ENCODE results near the gene CHERP.
"Not testable (repeated sequence)": the region's sequence is repeated elsewhere in the genome, so short reads cannot be mapped to it uniquely, and the experiment has no call there.

CHERP gene

DNA sequence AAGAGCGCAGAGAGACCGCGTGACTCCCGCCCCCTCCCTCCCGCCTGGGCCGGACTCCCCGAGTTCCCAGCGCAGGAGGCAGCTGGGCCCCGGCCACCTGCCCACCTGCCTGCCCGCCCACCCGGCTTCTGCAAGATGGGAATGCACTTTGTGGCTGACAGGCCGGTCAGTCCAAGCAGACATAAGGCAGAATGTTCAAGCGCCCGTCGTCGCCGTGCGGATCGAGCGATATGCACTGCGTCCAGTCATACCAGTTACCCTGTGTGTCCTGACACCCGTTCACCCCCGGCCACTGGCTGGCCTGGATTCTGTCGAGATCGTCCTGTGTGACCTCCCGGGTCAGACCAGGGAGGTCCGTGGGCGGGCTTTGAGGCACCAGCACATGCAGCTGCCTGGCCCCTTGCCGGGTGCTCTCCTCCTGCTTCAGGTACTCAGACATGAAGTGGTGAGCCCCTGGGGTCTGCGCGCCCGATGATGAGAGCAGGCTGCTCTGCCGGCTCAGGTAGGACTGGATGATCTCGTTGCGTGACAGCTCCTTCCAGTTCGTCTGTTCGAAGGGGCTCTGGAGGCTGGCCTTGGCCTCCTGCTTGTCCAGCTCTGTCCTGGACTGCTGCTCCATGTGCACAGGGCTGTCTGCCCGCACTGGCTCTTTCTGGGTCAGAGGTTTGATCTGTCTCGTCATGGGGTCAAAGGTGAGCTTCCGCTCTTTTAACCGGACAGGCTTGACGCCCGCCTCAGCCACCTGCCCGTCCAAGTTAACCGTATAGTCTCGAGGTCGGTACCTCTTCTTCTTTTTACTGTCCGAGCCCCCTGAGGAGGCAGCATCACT lies 33.8 kb upstream of the CHERP start:
- DNase-seq, result no peak

DNA sequence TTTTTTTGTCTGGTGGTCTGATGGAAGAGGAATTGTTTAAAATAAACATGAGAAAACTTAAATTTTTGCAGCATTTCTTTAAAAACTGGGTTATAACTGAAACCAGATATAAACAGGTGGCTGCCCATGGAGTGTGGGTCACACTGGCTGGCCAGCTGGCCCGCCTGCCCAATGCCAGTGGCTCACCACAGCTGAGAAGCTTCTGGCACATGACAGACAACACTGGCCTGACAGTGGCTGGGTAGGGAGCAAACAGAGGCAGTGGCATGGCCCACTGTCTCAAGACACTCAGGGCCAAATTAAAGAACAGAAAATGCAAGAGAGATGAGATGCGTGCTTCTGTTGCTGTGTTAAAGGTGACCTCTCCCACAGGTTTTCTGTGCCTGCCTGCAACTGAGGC lies 33.0 kb upstream of the CHERP start:
- DNase-seq, result no peak

DNA sequence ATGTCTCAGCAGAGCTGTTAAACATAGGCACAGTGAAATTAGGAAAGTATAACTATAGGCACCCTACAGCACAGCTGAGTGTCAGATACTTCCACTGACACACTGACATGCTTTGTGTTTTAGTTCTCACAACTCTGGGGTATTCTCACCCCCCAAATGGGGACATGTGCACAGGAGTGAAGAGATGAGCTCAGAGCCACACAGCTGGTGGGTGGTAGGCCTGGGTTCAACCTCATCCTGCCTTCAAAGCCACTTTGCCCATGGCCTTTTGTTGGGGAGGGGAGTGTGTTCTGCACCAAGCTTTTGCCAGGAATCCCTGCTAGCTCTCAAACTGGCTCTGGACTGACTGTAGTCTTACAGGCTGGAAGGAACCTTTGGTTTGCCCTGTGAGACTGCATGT lies 31.7 kb upstream of the CHERP start:
- DNase-seq, result no peak

DNA sequence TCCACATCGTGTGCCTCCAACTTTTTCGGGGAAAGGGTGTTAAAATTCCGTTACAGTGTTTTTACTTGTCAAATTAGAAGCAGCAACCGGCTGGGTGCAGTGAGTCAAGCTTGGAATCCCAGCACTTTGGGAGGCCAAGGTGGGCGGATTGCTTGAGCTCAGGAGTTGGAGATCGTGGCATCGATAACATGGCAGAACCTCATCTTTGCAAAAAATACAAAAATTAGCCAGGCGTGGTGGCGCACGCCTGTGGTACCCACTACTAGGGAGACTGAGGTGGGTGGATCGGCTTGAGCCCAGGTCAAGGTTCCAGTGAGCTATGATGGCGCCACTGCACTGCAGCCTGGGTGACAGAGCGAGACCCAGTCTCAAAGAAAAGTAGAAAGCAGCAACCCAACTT lies 31.1 kb upstream of the CHERP start:
- DNase-seq, result no peak

DNA sequence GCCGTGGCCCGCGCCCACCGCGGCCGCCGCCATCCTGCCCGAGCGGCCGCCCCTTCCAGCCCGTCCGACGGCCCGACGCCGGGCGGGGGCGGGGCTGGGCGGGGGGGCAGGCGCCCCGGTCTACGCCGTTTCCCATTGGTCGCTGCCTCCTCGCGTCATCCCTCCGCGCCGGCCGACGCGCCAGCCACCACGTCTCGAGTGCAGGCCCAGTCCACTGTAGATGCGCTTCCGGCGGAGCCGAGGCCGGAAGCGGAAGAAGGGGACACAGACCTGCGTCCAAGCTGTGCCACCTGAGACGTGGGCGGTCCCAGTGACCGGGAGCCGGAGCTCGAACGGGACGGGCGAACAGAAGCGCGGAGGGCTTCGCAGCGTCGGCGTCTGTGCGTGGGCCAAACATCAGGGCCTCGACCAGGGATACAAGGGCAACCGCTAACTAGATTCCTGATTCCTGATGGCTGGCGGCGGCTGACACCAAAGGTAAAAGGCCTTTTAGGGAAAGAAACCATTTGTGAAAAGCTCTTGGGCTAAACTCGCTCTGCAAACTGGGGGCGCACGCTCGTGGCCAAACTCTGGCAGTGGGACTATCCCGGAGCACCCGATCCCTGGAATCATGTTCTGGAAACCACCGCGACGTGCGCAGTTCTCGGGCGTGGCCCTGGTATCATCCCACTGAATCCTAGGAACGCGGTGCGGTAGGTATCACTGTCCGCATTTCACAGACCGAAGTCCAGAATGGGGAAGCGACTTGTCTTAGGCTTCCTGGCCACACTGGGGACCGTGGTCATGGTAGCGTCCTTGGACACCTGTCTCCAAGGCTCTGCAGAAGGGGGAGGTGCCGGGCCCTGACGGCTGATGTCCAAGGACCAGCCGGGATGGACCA lies 30.3 kb upstream of the CHERP start, which contains the start of gene SLC35E1:
TSS of gene SLC35E1 (minus strand) at position 84 of the 880 bp plus-strand sequence. CDS start at position 33, 51 bp downstream.
- peak; percentile 81 to 93 for DNase-seq

DNA sequence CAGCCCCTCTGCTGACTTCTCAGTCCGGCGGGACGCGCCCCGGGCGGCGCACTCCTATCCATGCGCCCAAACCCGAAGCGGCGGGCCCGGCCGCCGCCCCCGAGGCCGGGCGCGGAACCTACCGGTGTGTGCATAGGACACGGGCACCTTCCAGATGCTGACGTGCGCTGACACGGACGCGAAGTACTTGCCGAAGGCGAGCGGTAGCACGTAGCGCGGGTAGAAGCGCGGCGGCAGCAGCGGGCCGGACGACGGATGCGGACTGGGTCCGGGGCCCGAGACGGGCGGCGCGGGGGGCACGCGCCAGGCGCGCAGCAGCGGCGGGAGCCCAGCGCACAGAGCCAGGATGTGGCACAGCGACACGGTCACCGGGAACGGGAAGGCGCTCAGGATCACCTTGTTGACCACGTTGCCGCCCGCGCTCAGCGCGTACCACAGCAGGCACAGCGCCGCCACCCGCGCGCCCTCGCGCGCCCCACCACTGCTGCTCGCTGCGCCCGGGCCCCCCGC lies 29.6 kb upstream of the CHERP start:
- DNase-seq, result no peak

DNA sequence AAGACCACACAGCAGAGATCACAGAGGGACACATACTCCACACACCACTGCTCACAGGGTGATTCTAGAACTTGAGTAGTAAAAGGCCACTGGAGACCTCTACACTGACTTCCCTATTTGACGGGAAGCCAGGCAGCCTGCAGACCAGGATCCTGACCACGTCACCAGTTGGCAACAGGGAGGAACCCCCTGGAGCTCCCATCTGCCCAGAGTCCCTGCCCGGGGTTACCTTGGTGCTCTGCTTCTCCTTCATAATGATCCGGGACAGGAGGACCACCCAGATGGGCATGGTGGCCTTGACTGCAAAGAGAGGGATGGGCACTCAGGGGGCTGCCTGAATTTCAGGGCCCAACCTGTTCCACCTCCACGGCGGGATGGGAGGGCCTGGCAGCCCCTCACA lies 29.0 kb upstream of the CHERP start:
- DNase-seq, result no peak

DNA sequence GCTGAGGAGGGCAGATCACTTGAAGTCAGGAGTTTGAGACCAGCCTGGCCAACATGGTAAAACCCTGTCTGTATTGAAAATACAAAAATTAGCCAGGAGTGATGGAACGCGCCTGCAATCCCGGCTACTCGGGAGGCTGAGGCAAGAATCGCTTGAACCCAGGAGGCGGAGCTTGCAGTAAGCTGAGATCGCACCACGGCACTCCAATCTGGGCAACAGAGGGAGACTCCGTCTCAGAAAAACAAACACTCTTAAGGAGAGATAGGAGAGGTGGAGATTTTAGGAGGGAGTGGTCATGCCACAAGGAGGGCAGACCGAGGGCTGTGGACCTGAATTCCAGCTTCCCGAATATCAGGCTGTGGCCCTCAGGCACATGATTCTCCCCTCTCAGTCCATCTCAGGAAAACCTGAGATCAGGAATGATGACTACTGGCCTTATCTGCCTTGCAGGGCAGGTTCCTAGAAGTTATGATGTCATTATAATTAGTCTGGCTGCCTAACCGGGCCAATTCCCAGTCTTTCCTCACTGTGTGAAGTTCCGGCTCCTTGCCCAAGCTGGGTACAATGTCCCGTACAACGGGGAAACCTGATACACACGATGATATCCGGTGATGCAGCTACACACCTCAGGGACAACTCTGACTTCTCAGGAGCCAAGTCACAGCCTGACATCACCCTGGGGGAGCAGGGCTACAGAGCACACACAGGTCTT lies 27.5 kb upstream of the CHERP start:
- DNase-seq, result no peak

DNA sequence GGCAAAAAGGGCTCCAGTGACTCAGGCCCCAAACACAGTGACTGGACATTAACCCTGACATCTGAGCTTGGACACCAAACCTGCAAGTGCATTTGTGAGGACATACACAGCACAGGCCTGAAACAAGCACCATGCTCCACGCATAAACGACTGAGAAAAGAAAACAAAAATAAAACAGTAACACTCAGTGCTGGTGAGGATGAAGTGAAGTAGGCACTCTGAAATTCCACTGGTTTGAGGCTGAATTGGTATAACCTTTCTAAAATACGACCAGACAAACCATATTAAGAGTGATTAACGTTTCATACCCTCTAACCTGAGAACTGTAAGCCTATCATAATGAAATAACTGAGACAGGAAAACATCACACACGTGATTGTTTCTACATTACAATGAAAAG lies 24.5 kb upstream of the CHERP start:
- no peak for DNase-seq

DNA sequence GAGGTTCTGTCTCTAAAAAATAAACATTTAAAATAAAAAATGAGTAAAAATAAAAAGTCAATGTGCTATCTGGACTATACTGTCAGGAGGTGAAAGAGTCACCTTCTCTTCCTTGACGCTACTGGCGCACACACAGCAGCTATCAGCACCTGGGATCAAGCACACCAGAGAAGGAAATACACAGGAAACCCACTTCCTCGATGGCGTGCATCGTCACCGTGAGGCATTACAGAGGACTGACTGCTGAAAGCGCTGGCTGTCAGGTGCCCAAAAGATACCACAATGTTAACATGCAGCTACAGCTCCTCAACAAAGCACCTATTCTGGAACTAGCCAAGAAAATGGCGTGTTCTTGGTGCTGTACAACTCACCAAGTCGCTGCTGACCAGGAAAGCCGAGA lies 23.9 kb upstream of the CHERP start:
- no peak for DNase-seq

DNA sequence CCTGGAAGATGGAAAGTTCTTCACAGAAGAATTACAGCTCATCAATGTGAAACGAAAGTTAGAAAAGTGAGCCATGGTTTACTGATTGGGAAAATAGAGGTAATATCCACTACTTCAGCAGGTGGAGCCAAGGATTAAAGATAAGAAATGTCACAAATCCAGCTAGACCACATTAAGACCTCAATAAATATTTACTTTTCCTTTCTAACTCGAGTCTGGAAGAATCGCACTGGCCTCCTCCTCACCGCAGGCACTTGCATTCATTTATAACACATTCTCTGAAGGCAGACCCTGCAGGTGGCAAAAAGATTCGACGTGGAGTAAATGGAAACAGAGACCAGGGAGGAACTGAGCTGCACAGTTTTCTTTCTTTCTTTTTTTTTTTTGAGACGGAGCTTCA lies 22.6 kb upstream of the CHERP start:
- DNase-seq, result no peak

DNA sequence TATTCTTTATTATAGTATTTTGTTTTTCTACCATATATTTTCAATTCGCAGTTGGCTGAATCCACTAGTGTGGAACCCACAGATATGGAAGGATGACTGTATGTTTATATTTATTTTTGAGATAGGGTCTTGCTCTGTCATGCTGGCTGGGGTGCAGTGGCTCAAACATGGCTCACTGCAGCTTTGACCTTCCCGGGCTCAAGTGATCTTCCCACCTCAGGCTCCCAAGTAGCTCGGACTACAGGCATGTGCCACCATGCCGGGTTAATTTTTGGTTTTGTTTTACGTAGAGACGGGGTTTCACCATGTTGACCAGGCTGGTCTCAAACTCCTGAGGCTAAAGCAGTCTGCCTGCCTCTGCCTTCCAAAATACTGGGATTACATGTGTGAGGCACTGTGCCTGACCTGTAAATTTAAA lies 20.4 kb upstream of the CHERP start:
- no peak for DNase-seq

DNA sequence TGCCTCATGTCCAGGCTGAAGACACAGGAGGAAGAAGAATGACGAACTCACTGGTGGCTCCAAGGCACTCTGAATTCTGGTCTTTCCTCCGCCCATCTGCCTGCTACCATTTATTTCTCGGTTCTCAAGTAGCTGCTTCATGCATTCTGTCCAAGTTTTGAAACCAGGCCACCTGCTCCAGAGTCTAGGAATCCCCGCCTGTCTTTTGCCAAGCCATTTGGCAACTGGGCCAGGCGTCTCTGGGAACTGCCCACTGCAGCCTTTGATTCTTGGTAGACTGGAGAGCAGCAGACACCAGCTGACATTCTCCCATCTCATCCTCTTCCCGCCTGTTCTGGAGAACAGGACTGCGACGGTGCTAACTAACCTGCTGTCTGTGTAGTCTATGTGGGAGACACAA lies 19.1 kb upstream of the CHERP start:
- DNase-seq, result no peak

DNA sequence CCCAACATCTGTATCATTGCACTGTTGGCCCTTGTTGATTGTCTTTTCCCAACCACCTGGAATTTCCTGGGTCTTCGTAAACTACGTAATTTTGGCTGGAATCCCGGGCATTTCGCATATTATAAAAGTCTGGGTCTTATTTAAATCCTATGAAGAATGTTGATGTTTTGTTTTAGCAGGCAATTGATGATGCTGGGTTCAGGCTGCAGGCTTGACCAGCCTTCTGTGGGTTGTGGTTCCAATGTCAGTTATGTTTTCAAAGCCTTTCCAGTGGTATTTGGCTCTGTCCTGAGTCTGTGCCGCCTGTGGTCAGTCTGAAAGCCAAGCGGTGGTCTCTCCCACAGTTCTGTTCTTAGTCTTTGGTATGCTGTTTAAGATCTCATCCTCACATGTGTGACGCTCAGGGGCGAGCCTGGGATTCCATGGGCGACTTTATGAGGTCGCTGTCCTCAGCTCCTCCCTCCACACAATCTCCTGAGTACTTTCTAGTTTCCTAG lies 17.6 kb upstream of the CHERP start:
- DNase-seq, result no peak

DNA sequence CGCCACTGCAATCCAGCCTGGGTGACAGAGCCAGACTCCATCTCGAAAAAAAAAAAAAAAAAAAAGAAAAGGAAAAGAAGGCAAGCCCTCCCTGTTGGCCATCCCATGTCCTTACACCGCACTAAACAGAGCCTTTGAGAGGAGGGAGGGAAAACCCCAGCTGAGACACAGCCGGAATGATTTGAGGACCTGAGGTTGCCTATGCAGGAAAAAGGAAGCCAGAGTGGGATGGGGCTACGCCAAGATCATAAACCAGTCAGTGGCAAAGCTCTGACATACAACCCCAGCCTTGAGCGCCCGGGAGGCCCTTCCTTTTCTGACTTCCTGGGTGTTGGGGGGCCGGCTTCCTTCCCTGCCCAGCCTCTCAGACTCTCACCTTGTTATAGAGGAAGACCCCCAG lies 12.5 kb upstream of the CHERP start:
- DNase-seq, result no peak

DNA sequence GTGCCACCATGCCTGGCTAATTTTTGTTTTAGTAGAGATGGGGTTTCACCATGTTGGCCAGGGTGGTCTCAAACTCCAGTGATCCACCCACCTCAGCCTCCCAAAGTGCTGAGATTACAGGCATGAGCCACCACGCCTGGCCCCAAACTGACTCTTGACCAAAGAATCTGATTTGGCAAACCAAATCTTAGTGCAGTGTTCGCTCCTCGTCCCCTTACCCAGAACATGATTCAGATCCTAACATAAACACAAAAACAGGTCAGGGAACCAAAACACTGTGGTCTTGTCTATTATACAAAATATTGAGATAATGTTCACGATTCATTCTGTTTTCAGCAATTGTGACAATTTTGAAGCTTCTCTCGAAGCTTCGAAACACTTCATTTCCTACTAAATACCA lies 9.7 kb upstream of the CHERP start:
- DNase-seq, result not testable (repeated sequence)

DNA sequence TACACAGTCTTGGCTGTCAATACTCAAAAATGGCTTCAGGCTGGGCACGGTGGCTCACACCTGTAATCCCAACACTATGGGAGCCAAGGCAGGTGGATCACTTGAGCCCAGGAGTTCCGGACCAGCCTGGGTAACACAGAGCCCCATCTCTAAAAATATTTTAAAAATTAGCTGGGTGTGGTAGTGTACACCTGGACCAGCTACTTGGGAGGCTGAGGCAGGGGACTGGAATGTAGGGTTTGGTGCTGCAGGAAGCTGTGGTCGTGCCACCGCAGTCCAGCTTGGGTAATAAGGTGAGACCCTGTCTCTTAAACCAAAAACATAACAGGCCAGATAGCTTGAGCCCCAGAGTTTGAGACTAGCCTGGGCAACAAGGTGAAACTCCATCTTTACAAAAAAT lies 6.7 kb upstream of the CHERP start:
- no peak for DNase-seq

DNA sequence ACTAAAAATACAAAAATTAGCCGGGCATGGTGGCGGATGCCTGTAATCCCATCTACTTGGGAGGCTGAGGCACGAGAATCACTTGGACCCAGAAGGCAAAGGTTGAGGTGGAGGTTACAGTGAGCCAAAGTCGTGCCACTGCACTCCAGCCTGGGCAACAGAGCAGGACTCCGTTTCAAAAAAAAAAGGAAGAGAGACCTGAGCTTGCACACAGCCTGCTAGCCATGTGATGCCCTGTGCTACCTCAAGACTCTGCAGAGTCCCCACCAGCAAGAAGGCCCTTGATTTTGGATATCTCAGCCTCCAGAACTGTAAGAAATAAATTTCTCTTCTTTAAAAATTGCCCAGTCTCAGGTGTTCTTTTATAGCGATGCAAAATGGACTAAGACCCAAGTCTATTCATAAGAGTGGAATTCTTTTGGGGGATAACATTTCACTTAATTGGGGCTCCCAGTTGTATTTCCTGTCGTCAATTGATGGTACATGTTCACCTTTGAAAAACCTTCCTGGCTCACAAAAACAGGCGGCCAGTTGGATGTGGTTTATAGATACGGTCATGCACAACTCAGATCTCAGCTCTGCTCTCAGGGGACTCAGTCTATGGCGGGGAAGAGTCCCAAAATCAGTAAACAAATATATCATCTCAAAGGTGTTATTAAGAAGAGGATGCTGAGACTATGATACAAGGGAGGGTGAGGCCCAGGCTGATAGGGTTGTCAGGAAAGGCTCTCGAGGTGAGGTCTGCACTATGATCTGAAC lies 2.4 kb upstream of the CHERP start:
- no peak for DNase-seq

DNA sequence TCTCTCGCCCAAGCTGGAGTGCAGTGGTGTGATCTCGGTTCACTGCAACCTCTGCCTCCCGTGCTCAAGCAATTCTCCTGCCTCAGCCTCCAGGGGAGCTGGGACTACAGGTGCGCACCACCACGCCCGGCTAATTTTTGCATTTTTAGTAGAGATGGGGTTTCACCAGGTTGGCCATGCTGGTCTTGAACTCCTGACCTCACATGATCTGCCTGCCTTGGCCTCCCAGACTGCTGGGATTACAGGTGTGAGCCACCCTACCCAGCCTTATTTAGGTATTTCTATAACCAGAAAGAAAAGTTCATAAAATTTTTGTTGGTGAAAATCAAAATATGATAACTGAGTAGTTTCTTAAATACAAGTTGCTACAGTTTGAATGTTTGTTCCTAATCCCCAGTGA lies 1.5 kb upstream of the CHERP start:
- DNase-seq, result not testable (repeated sequence)

DNA sequence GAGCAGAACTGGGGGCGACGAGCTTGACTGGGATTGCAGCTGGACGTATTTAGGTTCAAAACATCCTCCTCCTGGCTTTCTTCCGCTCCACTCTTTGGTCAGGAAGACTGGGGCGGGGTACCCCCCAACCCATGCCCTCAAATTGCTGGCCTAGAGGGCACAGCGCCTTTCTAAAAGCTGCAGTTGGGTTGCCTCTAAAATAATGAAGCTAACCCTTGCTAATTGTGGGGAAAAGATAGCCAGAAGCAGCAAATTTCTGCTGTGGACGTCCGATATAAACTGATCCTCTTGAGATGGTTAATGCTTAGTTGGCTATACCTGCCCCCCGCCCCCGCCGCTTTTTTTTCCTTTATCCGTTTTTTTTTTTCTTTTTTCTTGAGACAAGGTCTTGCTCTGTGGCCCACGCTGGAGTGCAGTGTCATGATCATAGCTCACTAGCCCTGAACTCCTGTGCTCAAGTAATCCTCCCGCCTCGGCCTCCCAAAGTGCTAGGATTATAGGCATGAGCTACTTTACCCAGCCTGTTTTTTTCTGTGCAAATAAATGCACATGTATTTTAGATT lies 754 bp upstream of the CHERP start:
- no peak for DNase-seq

DNA sequence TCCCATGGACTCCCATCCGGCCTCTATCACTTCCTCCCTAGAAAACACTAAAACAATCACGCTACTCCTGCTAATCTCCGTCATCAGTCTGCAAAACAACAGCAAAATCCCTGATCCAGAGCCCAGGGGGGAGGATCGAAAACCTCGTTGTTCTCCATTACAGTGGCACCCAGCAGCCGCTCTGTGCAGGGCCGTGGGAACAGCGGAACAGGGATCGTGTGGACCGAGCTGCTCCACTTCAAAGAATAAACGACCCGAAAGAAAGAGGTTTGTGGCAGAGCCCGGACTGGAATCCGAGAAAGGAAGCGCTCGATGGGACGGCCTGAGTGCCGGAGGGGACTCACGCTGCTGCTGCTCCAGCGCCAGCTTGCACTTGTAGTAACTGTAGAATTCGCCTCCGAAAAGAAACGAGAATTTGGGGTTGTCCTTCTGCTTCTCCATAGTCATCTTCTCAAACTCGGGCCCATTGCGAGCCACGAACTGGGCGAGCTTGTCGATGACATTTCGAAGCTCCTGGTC lies 652 bp downstream of the CHERP start:
- no peak for DNase-seq

DNA sequence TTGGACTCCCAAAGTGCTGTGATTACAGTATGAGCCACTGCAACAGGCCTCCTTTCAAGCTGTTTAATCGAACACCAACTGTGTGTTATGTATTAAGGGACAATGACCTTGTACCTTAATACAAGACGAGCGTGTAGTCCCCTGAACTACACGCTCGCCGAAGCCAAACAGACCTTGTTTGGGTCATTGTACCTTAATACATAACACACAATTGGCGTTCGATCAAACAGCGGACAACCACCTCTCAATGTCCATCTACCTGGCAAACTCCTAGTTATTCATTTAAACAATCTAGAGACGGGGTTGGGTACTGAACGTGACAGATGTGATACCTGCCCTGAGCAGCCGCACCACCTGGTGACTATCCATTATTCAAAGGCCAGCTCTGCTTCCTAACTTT lies 1.3 kb downstream of the CHERP start:
- DNase-seq, result no peak
